Thymus (tissue), 11 donors: ENCODE results near the gene TBK1. TPM values are rescaled to one million over a fixed set of nuclear protein-coding genes. Genes with fewer than 3 reads are reported as not detected.

ENCODE experiments used
- DNase-seq, 9 donors: peaks; one replicate each; pipeline ENCODE4 v3.0.0-alpha.2; 2013; ENCODE audit warnings: low spot score in 9 of 9, low read depth in 6 of 9, missing footprints in 1 of 9
- H3K27ac ChIP-seq, 2 donors: one replicate each; pipeline ENCODE4 v1.5.1; 2013; ENCODE audit warnings: control low read depth in 1 of 2, low read depth in 1 of 2, low read length in 1 of 2, mild to moderate bottlenecking in 1 of 2, moderate library complexity in 1 of 2
- H3K27me3 ChIP-seq, 2 donors: one replicate each; pipeline ENCODE4 v1.5.1; 2013; ENCODE audit warnings: low read length in 1 of 2; ENCODE audit not compliant: control insufficient read depth in 2 of 2, insufficient read depth in 1 of 2
- H3K36me3 ChIP-seq, 2 donors: one replicate each; pipeline ENCODE4 v1.5.1; 2013; ENCODE audit warnings: low read length in 1 of 2, mild to moderate bottlenecking in 1 of 2, moderate library complexity in 1 of 2; ENCODE audit not compliant: control insufficient read depth in 2 of 2, insufficient read depth in 2 of 2
- H3K4me1 ChIP-seq, 2 donors: one replicate each; pipeline ENCODE4 v1.5.1; 2013; ENCODE audit warnings: low read length in 2 of 2; ENCODE audit not compliant: control insufficient read depth in 2 of 2, insufficient read depth in 2 of 2
- H3K4me3 ChIP-seq, 2 donors: one replicate each; pipeline ENCODE4 v1.5.1; 2013; ENCODE audit warnings: low read length in 2 of 2, control low read depth in 1 of 2, mild to moderate bottlenecking in 1 of 2
- H3K9me3 ChIP-seq, 2 donors: one replicate each; pipeline ENCODE4 v1.5.1; 2013; ENCODE audit warnings: low read length in 1 of 2, mild to moderate bottlenecking in 1 of 2; ENCODE audit not compliant: control insufficient read depth in 2 of 2, insufficient read depth in 1 of 2
- WGBS: extraction: QIAGEN DNeasy Blood & Tissue Kit; methylation state at CpG from one replicate; pipeline ENCODE4 v1.1.7; 2013; 5-methylcytosine and 5-hydroxymethylcytosine counted together
- polyA plus RNA-seq: library from polyadenylated mRNA; stranded (reverse); fragments of 200-250 nt; gene quantifications from one replicate; pipeline ENCODE4 v1.2.3, GENCODE V29; 2013
- total RNA-seq: library from RNA; stranded (reverse); fragments of 120-200 nt; gene quantifications from one replicate; pipeline ENCODE4 v1.2.4, GENCODE V29; 2013
- donor health status: healthy.

The TBK1 gene
- total and polyA plus RNA-seq, 2 donors = 10.6 to 18.8 TPM

- no peak overlapping the region for H3K27ac ChIP-seq
- 95% methylated on average over 4 of the region's 4 CpGs for WGBS
Observed at GRCh38 chr12:64457923-64458322, 6.0 kb downstream of the TBK1 start.

GRCh38 chr12:64459394-64459891, 7.5 kb downstream of the TBK1 start:
- Histone ChIP-seq H3K36me3 (peaks cover 0 to 3% of the 10 kb centered on the region in 2 donors), H3K9me3 (no peaks in the 10 kb centered on the region), H3K4me3 (no peak overlapping the region), H3K27me3 (no peaks in the 10 kb centered on the region), H3K4me1 (peaks cover 5 to 21% of the 10 kb centered on the region in 2 donors), H3K27ac (peak overlapping the region; percentile 36 to 45)
- 9% methylated on average over 3 of the region's 3 CpGs for WGBS
- DNase-seq = peak in 2 of 9 donors; percentile 16 to 58

More at GRCh38 chr12:64457923-64458322, 6.0 kb downstream of the TBK1 start:
- DNase-seq = no peak
- Histone ChIP-seq H3K9me3 (no peaks in the 10 kb centered on the region), H3K4me3 (no peak overlapping the region), H3K4me1 (peaks cover 5 to 21% of the 10 kb centered on the region in 2 donors), H3K36me3 (peaks cover 0 to 3% of the 10 kb centered on the region in 2 donors), H3K27me3 (no peaks in the 10 kb centered on the region)

GRCh38 chr12:64461634-64462414, 9.9 kb downstream of the TBK1 start:
- DNase-seq = no peak
- 97% methylated on average over 2 of the region's 2 CpGs for WGBS
- Histone ChIP-seq H3K27ac (no peak overlapping the region), H3K36me3 (peaks cover 0 to 3% of the 10 kb centered on the region in 2 donors), H3K4me1 (peaks cover 5 to 10% of the 10 kb centered on the region in 2 donors), H3K27me3 (no peaks in the 10 kb centered on the region), H3K4me3 (no peak overlapping the region), H3K9me3 (no peaks in the 10 kb centered on the region)

GRCh38 chr12:64466178-64466577, 14.3 kb downstream of the TBK1 start:
- H3K9me3 ChIP-seq = no peaks in the 10 kb centered on the region
- H3K27ac ChIP-seq = no peak overlapping the region
- H3K36me3 ChIP-seq = peaks cover 0 to 6% of the 10 kb centered on the region in 2 donors
- H3K4me3 ChIP-seq = no peak overlapping the region
- H3K4me1 ChIP-seq = no peaks in the 10 kb centered on the region
- no peak for DNase-seq
- H3K27me3 ChIP-seq = no peaks in the 10 kb centered on the region

- no peaks in the 10 kb centered on the region for H3K27me3 ChIP-seq
- H3K9me3 ChIP-seq = no peaks in the 10 kb centered on the region
- DNase-seq = no peak
- H3K4me1 ChIP-seq = no peaks in the 10 kb centered on the region
- 86% methylated on average over 5 of the region's 5 CpGs for WGBS
- H3K4me3 ChIP-seq = no peak overlapping the region
- H3K27ac ChIP-seq = no peak overlapping the region
- peaks cover 0 to 7% of the 10 kb centered on the region in 2 donors for H3K36me3 ChIP-seq
Observed at GRCh38 chr12:64468966-64469365, 17.0 kb downstream of the TBK1 start.

- no peaks in the 10 kb centered on the region for H3K27me3 ChIP-seq
- no peaks in the 10 kb centered on the region for H3K4me1 ChIP-seq
- no peak for DNase-seq
- no peaks in the 10 kb centered on the region for H3K9me3 ChIP-seq
- H3K4me3 ChIP-seq = no peak overlapping the region
- H3K36me3 ChIP-seq = peaks cover 0 to 7% of the 10 kb centered on the region in 2 donors
- H3K27ac ChIP-seq = no peak overlapping the region
- over 99% methylated on average over 2 of the region's 2 CpGs for WGBS
Observed at GRCh38 chr12:64469455-64470142, 17.7 kb downstream of the TBK1 start.

- DNase-seq = no peak
- 97% methylated on average over 2 of the region's 2 CpGs for WGBS
- H3K36me3 ChIP-seq = peaks cover 3 to 7% of the 10 kb centered on the region in 2 donors
- H3K9me3 ChIP-seq = no peaks in the 10 kb centered on the region
- H3K27ac ChIP-seq = no peak overlapping the region
- no peaks in the 10 kb centered on the region for H3K27me3 ChIP-seq
- H3K4me3 ChIP-seq = no peak overlapping the region
- no peaks in the 10 kb centered on the region for H3K4me1 ChIP-seq
Observed at GRCh38 chr12:64470495-64470894, 18.6 kb downstream of the TBK1 start.

- H3K4me3 ChIP-seq = no peak overlapping the region
- no peaks in the 10 kb centered on the region for H3K27me3 ChIP-seq
- WGBS = 96% methylated on average over 2 of the region's 2 CpGs
- H3K27ac ChIP-seq = no peak overlapping the region
- H3K36me3 ChIP-seq = peaks cover 3 to 7% of the 10 kb centered on the region in 2 donors
- H3K4me1 ChIP-seq = no peaks in the 10 kb centered on the region
- no peak for DNase-seq
- no peaks in the 10 kb centered on the region for H3K9me3 ChIP-seq
Observed at GRCh38 chr12:64473176-64473575, 21.3 kb downstream of the TBK1 start.

- no peak overlapping the region for H3K4me3 ChIP-seq
- DNase-seq = no peak
- H3K9me3 ChIP-seq = no peaks in the 10 kb centered on the region
- H3K27ac ChIP-seq = no peak overlapping the region
- H3K36me3 ChIP-seq = peaks cover 3 to 4% of the 10 kb centered on the region in 2 donors
- no peaks in the 10 kb centered on the region for H3K27me3 ChIP-seq
- 98% methylated on average over 4 of the region's 4 CpGs for WGBS
- H3K4me1 ChIP-seq = no peaks in the 10 kb centered on the region
Observed at GRCh38 chr12:64475518-64475917, 23.6 kb downstream of the TBK1 start.
